ENCODE data around the gene RRAGD.

Gene RRAGD

GRCh38 chr6:89433252-89434149 is 21.4 kb upstream of the RRAGD start:
- H3K4me3 ChIP-seq (ENCODE audit: low read depth, low read length) = peak overlapping the region; percentile 83
- no peaks in the 10 kb centered on the region for H3K9me3 ChIP-seq (ENCODE audit: control insufficient read depth, insufficient read depth, low read depth, low read length)
- CTCF ChIA-PET = interaction anchor here (0.6 to 3.8 kb wide), 21 partner anchors 10 to 499 kb away, joined by 3 to 47 read pairs (median 5); partner anchors contain the start of gene LYRM2
- POLR2A ChIA-PET = interaction anchor here (0.6 to 1.6 kb wide), 4 partner anchors 22 to 353 kb away, joined by 3 to 6 read pairs (median 4); partner anchors contain the start of genes LYRM2, PNRC1 and RRAGD
- H3K36me3 ChIP-seq (ENCODE audit: control insufficient read depth in 2 of 2, insufficient read depth in 1 of 2, low read length in 2 of 2) = no peaks in the 10 kb centered on the region
- peak overlapping the region; percentile 86 for H3K27ac ChIP-seq (ENCODE audit: extremely low read depth, low read depth, low read length)
- H3K4me1 ChIP-seq (ENCODE audit: control insufficient read depth, insufficient read depth, low read length) = peaks cover 24% of the 10 kb centered on the region
- TF ChIP-seq ZNF488 (tag by site-specific recombination; IDR thresholded peaks at IDR 0.05) (no peak), ZNF433 (tag by site-specific recombination; IDR thresholded peaks at IDR 0.05; ENCODE audit: low read depth) (no peak), ZNF777 (tag by site-specific recombination; IDR thresholded peaks at IDR 0.05; ENCODE audit: borderline replicate concordance) (peak; percentile 55; the same call in 1 of the 2 replicates), SETDB1 (IDR thresholded peaks at IDR 0.05; ENCODE audit: insufficient read length, low read length) (no peak), ZNF335 (tag by site-specific recombination; conservative IDR thresholded peaks at IDR 0.05) (peak; percentile 92), YY2 (tag by site-specific recombination; IDR thresholded peaks at IDR 0.05) (no peak), KLF1 (tag by site-specific recombination; IDR thresholded peaks at IDR 0.05) (no peak), ZNF677 (tag by site-specific recombination; IDR thresholded peaks at IDR 0.05) (no peak), ZSCAN18 (tag by site-specific recombination; IDR thresholded peaks at IDR 0.05) (no peak), ZNF239 (tag by site-specific recombination; IDR thresholded peaks at IDR 0.05) (no peak), INSM2 (tag by site-specific recombination; IDR thresholded peaks at IDR 0.05) (no peak), TSHZ1 (tag by site-specific recombination; IDR thresholded peaks at IDR 0.05; ENCODE audit: borderline replicate concordance) (no peak), ZSCAN4 (tag by site-specific recombination; IDR thresholded peaks at IDR 0.05) (no peak), ZNF692 (tag by site-specific recombination; IDR thresholded peaks at IDR 0.05) (peak; percentile 54; the same call in 1 of the 2 replicates), ZNF146 (tag by site-specific recombination; IDR thresholded peaks at IDR 0.05) (no peak), ZNF221 (tag by site-specific recombination; IDR thresholded peaks at IDR 0.05; ENCODE audit: borderline replicate concordance) (no peak), ZNF174 (tag by site-specific recombination; IDR thresholded peaks at IDR 0.05) (no peak), ZNF654 (tag by site-specific recombination; IDR thresholded peaks at IDR 0.05; ENCODE audit: low read depth) (no peak), ZNF610 (tag by site-specific recombination; IDR thresholded peaks at IDR 0.05; ENCODE audit: borderline replicate concordance) (no peak), ZNF664 (tag by site-specific recombination; IDR thresholded peaks at IDR 0.05) (no peak; the same call in 1 of the 2 replicates), MZF1 (tag by site-specific recombination; IDR thresholded peaks at IDR 0.05; ENCODE audit: borderline replicate concordance) (peak; percentile 15; the same call in 1 of the 2 replicates), BCL11B (tag by site-specific recombination; IDR thresholded peaks at IDR 0.05; ENCODE audit: low read depth) (no peak), ZNF580 (tag by site-specific recombination; IDR thresholded peaks at IDR 0.05) (0 out of 2 replicates have a peak, but pooled peaks have one; percentile 41), KLF7 (tag by site-specific recombination; IDR thresholded peaks at IDR 0.05; ENCODE audit: borderline replicate concordance) (no peak), GLI2 (tag by site-specific recombination; IDR thresholded peaks at IDR 0.05; ENCODE audit: borderline replicate concordance, low read depth) (no peak), ZNF560 (tag by site-specific recombination; IDR thresholded peaks at IDR 0.05; ENCODE audit: borderline replicate concordance) (no peak)
